GM06990 (cell line): Measurements from ENCODE around the gene PRM1.

Experiments used
- DNase-seq: peaks from one replicate; pipeline ENCODE4 v3.0.0-alpha.2; 2011; ENCODE audit not compliant: insufficient read length; ENCODE audit errors: extremely low read depth
- H3K27me3 ChIP-seq: replicated peaks from 2 replicates; pipeline ENCODE4 v1.6.0; 2011; ENCODE audit warnings: low read length; ENCODE audit not compliant: control insufficient read depth, insufficient read depth
- H3K36me3 ChIP-seq: 2 replicates; pipeline ENCODE4 v1.5.1; 2011; ENCODE audit warnings: low read length; ENCODE audit not compliant: control insufficient read depth, insufficient read depth
- H3K4me3 ChIP-seq: replicated peaks from 2 replicates; pipeline ENCODE4 v1.5.1; 2011; ENCODE audit warnings: low read depth, mild to moderate bottlenecking, control low read depth, low read length
- CTCF ChIP-seq: IDR thresholded peaks from 2 replicates; pipeline ENCODE4 v1.5.1; 2011; ENCODE audit warnings: low read length, control low read depth, mild to moderate bottlenecking, inconsistent platforms; ENCODE audit not compliant: insufficient read depth, poor library complexity, severe bottlenecking

Gene PRM1

GRCh38 chr16:11245222-11245737 is 35.9 kb downstream of the PRM1 start:
- DNase-seq = no peak
- Histone ChIP-seq H3K36me3 (no peaks in the 10 kb centered on the region), H3K4me3 (no peak overlapping the region), H3K27me3 (no peaks in the 10 kb centered on the region)
- TF ChIP-seq CTCF = no peak

DNA sequence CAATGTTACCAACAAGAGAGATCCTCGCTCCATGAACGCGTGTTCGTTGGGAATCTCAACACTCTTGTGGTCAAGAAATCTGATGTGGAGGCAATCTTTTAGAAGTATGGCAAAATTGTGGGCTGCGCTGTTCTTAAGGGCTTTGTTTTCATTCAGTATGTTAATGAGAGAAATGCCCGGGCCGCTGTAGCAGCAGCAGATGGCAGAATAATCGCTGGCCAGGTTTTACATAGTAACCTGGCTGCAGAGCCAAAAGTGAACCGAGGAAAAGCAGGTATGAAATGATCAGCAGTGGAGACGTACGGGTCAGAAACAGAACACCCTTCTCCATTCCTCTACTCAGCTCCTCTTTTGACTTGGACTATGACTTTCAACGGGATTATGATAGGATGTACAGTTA is 38.5 kb downstream of the PRM1 start:
- no peak for DNase-seq
- no peaks in the 10 kb centered on the region for H3K36me3 ChIP-seq
- no peaks in the 10 kb centered on the region for H3K27me3 ChIP-seq
- TF ChIP-seq CTCF = no peak
- H3K4me3 ChIP-seq = no peak overlapping the region

DNA sequence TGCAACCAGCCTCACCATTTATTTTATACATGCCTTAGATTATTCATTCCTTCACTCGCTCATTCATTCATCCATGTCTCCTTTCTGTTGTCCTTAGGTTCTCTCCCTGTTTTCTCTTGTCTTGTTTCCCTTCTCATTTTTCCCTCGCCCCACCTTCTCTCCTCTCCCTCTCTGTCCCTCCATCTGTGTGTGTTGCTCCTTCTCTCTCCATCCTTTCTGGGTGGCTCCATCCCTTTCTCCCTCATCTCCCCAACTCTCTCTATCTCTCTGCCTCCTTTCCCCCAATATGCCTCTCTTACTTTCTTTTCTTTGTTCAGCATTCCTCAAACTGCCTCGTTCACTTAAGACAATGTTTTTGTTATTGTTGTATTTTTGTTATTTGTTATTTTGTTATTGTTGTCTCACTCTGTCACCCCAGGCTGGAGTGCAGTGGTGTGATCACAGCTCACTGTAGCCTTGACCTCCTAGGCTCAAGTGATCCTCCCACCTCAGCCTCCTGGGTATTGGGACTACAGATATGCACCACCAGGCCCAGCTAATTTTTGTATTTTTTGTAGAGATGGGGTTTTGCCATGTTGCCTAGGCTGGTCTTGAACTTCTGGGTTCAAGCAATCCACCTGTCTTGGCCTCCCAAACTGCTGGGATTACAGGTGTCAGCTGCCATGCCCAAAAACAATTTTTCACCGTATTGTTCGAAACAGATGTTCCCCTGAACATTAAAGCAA is 39.5 kb downstream of the PRM1 start:
- H3K36me3 ChIP-seq = no peaks in the 10 kb centered on the region
- DNase-seq = no peak
- H3K4me3 ChIP-seq = no peak overlapping the region
- no peak for TF ChIP-seq CTCF
- no peaks in the 10 kb centered on the region for H3K27me3 ChIP-seq

DNA sequence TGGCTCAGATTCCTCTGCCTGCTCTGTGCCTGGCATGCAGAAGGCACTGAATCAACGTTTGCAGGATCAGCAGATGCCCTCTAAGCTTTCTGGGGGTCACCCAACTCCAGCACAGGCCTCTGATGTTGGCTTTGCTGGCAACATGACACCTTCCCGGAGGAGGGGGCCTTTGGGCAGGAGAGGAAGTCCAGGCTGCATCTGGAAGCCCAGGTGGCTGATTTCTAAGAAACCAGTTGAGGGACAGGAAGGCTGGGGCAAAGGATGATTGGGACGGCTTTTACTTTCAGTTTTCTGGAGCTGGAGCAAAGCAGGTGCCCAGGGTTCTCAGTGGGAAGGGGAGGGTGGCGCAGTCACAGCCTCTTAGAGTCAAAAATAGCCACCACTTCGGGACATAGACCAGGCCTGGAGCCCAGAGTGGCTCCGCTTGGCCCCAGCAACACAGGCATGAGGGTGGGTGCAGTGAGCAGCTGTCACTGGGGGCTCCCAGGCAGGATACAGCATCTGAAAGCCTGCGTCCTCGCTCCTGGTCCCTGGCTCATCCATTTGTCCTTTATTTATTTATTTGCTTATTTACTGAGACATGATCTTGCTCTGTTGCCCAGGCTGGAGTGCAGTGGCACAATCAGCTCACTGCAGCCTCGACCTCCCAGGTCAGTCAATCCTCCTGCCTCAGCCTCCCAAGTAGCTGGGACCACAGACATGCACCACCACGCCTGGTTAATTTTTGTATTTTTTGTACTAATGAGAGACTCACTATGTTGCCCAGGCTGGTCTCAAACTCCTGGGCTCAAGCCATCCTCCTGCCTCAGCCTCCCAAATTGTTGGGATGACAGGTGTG is 40.3 kb downstream of the PRM1 start:
- H3K36me3 ChIP-seq = no peaks in the 10 kb centered on the region
- H3K4me3 ChIP-seq = no peak overlapping the region
- DNase-seq = no peak
- TF ChIP-seq CTCF = no peak
- no peaks in the 10 kb centered on the region for H3K27me3 ChIP-seq

- no peak for TF ChIP-seq CTCF
- no peaks in the 10 kb centered on the region for H3K27me3 ChIP-seq
- H3K4me3 ChIP-seq = no peak overlapping the region
- no peaks in the 10 kb centered on the region for H3K36me3 ChIP-seq
- no peak for DNase-seq
These were observed 41.2 kb downstream of the PRM1 start for GRCh38 chr16:11239644-11240632.
